ENCODE data around the gene PTBP1.

The PTBP1 gene

GRCh38 chr19:805600-806550, 8.6 kb downstream of the PTBP1 start:
- no peak for DNase-seq
- TF ChIP-seq POLR2A (IDR thresholded peaks at IDR 0.05; ENCODE audit: low read length), result no peak
- no peak for TF ChIP-seq GATA1 (IDR thresholded peaks at IDR 0.05; ENCODE audit: low read depth, low read length)

- DNase-seq, result no peak
- TF ChIP-seq GATA1 (IDR thresholded peaks at IDR 0.05; ENCODE audit: low read depth, low read length) (no peak), POLR2A (IDR thresholded peaks at IDR 0.05; ENCODE audit: low read length) (no peak)
Measured at GRCh38 chr19:806815-807421, 9.7 kb downstream of the PTBP1 start.

- DNase-seq, result no peak
- no peak for TF ChIP-seq GATA1 (IDR thresholded peaks at IDR 0.05; ENCODE audit: low read depth, low read length)
- no peak for TF ChIP-seq POLR2A (IDR thresholded peaks at IDR 0.05; ENCODE audit: low read length)
Measured at GRCh38 chr19:807627-808422, 10.6 kb downstream of the PTBP1 start.

GRCh38 chr19:808423-808775, 11.1 kb downstream of the PTBP1 start:
- TF ChIP-seq POLR2A (IDR thresholded peaks at IDR 0.05; ENCODE audit: low read length), result no peak
- TF ChIP-seq GATA1 (IDR thresholded peaks at IDR 0.05; ENCODE audit: low read depth, low read length), result no peak
- DNase-seq, result no peak

- no peak for DNase-seq
- TF ChIP-seq POLR2A (IDR thresholded peaks at IDR 0.05; ENCODE audit: low read length) (no peak), GATA1 (IDR thresholded peaks at IDR 0.05; ENCODE audit: low read depth, low read length) (no peak)
Measured at GRCh38 chr19:810077-810855, 13.0 kb downstream of the PTBP1 start.

GRCh38 chr19:810883-811489, 13.7 kb downstream of the PTBP1 start:
- no peak for DNase-seq
- TF ChIP-seq POLR2A (IDR thresholded peaks at IDR 0.05; ENCODE audit: low read length), result no peak
- TF ChIP-seq GATA1 (IDR thresholded peaks at IDR 0.05; ENCODE audit: low read depth, low read length), result no peak

- TF ChIP-seq POLR2A (IDR thresholded peaks at IDR 0.05; ENCODE audit: low read length) (no peak), GATA1 (IDR thresholded peaks at IDR 0.05; ENCODE audit: low read depth, low read length) (no peak)
- DNase-seq, result no peak
Measured at GRCh38 chr19:811506-812048, 14.3 kb downstream of the PTBP1 start.

GRCh38 chr19:812049-812746, 14.9 kb downstream of the PTBP1 start:
- TF ChIP-seq GATA1 (IDR thresholded peaks at IDR 0.05; ENCODE audit: low read depth, low read length) (no peak), POLR2A (IDR thresholded peaks at IDR 0.05; ENCODE audit: low read length) (no peak)
- DNase-seq, result no peak

- DNase-seq, result no peak
- TF ChIP-seq GATA1 (IDR thresholded peaks at IDR 0.05; ENCODE audit: low read depth, low read length) (no peak), POLR2A (IDR thresholded peaks at IDR 0.05; ENCODE audit: low read length) (no peak)
Measured at GRCh38 chr19:812747-813218, 15.5 kb downstream of the PTBP1 start.

- TF ChIP-seq POLR2A (IDR thresholded peaks at IDR 0.05; ENCODE audit: low read length) (no peak), GATA1 (IDR thresholded peaks at IDR 0.05; ENCODE audit: low read depth, low read length) (no peak)
- DNase-seq, result no peak
Measured at GRCh38 chr19:813219-814151, 16.2 kb downstream of the PTBP1 start.
